HG03575 (cell line): ENCODE measurements around the gene DAG1.

ENCODE experiments used
- ATAC-seq: cut with Tn5 transposase; IDR thresholded peaks from one replicate; pipeline ENCODE4 v1.9.1; 2021; ENCODE audit not compliant: unreplicated experiment, insufficient number of reproducible peaks, low FRiP score; ENCODE audit errors: extremely low read depth

The DAG1 gene

GRCh38 chr3:49509028-49509561 lies 39.0 kb downstream of the DAG1 start:
- ATAC-seq = no peak

GRCh38 chr3:49511639-49512038 lies 41.6 kb downstream of the DAG1 start:
- no peak for ATAC-seq

GRCh38 chr3:49512781-49513355 lies 42.8 kb downstream of the DAG1 start:
- ATAC-seq = no peak

- no peak for ATAC-seq
Observed at GRCh38 chr3:49513494-49514124, 43.5 kb downstream of the DAG1 start.

- no peak for ATAC-seq
Observed at GRCh38 chr3:49518016-49518415, 47.9 kb downstream of the DAG1 start.

GRCh38 chr3:49518441-49518840 lies 48.4 kb downstream of the DAG1 start:
- no peak for ATAC-seq

- no peak for ATAC-seq
Observed at GRCh38 chr3:49519296-49519695, 49.2 kb downstream of the DAG1 start.

- ATAC-seq = no peak
Observed at GRCh38 chr3:49519916-49520385, 49.9 kb downstream of the DAG1 start.

- ATAC-seq = no peak
Observed at GRCh38 chr3:49523756-49524747, 54.0 kb downstream of the DAG1 start.

- ATAC-seq = no peak
Observed at GRCh38 chr3:49529567-49529966, 59.5 kb downstream of the DAG1 start.

- no peak for ATAC-seq
Observed at GRCh38 chr3:49530231-49530630, 60.2 kb downstream of the DAG1 start.

GRCh38 chr3:49530701-49531100 lies 60.6 kb downstream of the DAG1 start:
- no peak for ATAC-seq

GRCh38 chr3:49531218-49531617 lies 61.2 kb downstream of the DAG1 start:
- ATAC-seq = no peak

- no peak for ATAC-seq
Observed at GRCh38 chr3:49531715-49532114, 61.6 kb downstream of the DAG1 start.

GRCh38 chr3:49533031-49533430 lies 63.0 kb downstream of the DAG1 start:
- ATAC-seq = no peak

GRCh38 chr3:49533786-49534519 lies 63.9 kb downstream of the DAG1 start:
- no peak for ATAC-seq

GRCh38 chr3:49534581-49535441 lies 64.7 kb downstream of the DAG1 start:
- ATAC-seq = no peak
